CD14-positive monocyte (primary cell): Measurements from ENCODE around the gene FBXW10. TPM values are rescaled to one million over a fixed set of nuclear protein-coding genes. Genes with fewer than 3 reads are reported as not detected.
"Not testable (repeated sequence)": the region's sequence is repeated elsewhere in the genome, so short reads cannot be mapped to it uniquely, and the experiment has no call there.

Source experiments
- DNase-seq, 3 donors: peaks; one replicate each; pipeline ENCODE4 v3.0.0-alpha.2; 2011 to 2022
- H2AFZ ChIP-seq: 2 replicates; pipeline ENCODE4 v1.6.0; 2012; ENCODE audit warnings: mild to moderate bottlenecking, low read depth, low read length, inconsistent platforms; ENCODE audit not compliant: insufficient read depth, poor library complexity, severe bottlenecking
- H3K27ac ChIP-seq, 2 donors: 1 replicate in 1 of 2; 2 replicates in 1 of 2; pipeline ENCODE4 v1.5.1; 2012 to 2013; ENCODE audit warnings: low read length in 2 of 2, control low read depth in 1 of 2, inconsistent platforms in 1 of 2, low read depth in 1 of 2, mild to moderate bottlenecking in 1 of 2
- H3K27me3 ChIP-seq, 2 donors: one replicate each; pipeline versions ENCODE4 v1.6.0 to v1.6.1; 2011 to 2013; ENCODE audit warnings: low read length in 2 of 2; ENCODE audit not compliant: control insufficient read depth in 2 of 2, insufficient read depth in 2 of 2
- H3K36me3 ChIP-seq, 2 donors: replicated peaks in 1 of 2; 1 replicate in 1 of 2; 2 replicates in 1 of 2; pipeline versions ENCODE4 v1.5.1 to v1.6.1; 2012 to 2013; ENCODE audit warnings: low read length in 2 of 2, control low read depth in 1 of 2, inconsistent platforms in 1 of 2, mild to moderate bottlenecking in 1 of 2; ENCODE audit not compliant: insufficient read depth in 2 of 2, control insufficient read depth in 1 of 2
- H3K4me1 ChIP-seq, 2 donors: 1 replicate in 1 of 2; 2 replicates in 1 of 2; pipeline versions ENCODE4 v1.5.1 to v1.6.1; 2012 to 2013; ENCODE audit warnings: low read length in 2 of 2, control low read depth in 1 of 2, inconsistent platforms in 1 of 2, mild to moderate bottlenecking in 1 of 2, moderate library complexity in 1 of 2; ENCODE audit not compliant: insufficient read depth in 2 of 2, control insufficient read depth in 1 of 2
- H3K4me2 ChIP-seq: replicated peaks from 2 replicates; pipeline ENCODE3; 2012; ENCODE audit warnings: low read length, moderate library complexity, mild to moderate bottlenecking; ENCODE audit not compliant: poor library complexity, severe bottlenecking; ENCODE audit errors: extremely low read depth
- H3K4me3 ChIP-seq, 3 experiments: fragments of 200-600 bp in 1 of 3; sonication (generic) in 1 of 3; replicated peaks in 1 of 3; 1 replicate in 2 of 3; 2 replicates in 1 of 3; pipeline ENCODE4 v1.5.1; 2011 to 2013; ENCODE audit warnings: low read length in 3 of 3, mild to moderate bottlenecking in 3 of 3, control low read depth in 2 of 3, low read depth in 2 of 3, inconsistent platforms in 1 of 3, moderate library complexity in 1 of 3
- H3K79me2 ChIP-seq: 2 replicates; pipeline ENCODE4 v1.6.0; 2012; ENCODE audit warnings: mild to moderate bottlenecking, control low read depth, inconsistent platforms, low read length, moderate library complexity; ENCODE audit not compliant: insufficient read depth
- H3K9ac ChIP-seq: 2 replicates; pipeline ENCODE4 v1.6.0; 2017; ENCODE audit warnings: low read length, mild to moderate bottlenecking; ENCODE audit not compliant: insufficient read depth, poor library complexity, severe bottlenecking
- H3K9me3 ChIP-seq, 2 donors: replicated peaks in 1 of 2; 1 replicate in 1 of 2; 2 replicates in 1 of 2; pipeline versions ENCODE4 v1.5.1 to v1.6.1; 2012 to 2013; ENCODE audit warnings: low read length in 2 of 2, control low read depth in 1 of 2; ENCODE audit not compliant: control insufficient read depth in 1 of 2, insufficient read depth in 1 of 2
- H4K20me1 ChIP-seq: 2 replicates; pipeline ENCODE4 v1.6.0; 2012; ENCODE audit warnings: mild to moderate bottlenecking, low read length, control low read depth, moderate library complexity; ENCODE audit not compliant: insufficient read depth
- H3K27ac Mint-ChIP-seq, 7 donors: one replicate each; pipeline ENCODE4 v1.8.0; 2020; ENCODE audit warnings: mild to moderate bottlenecking in 7 of 7, mixed read lengths in 7 of 7, moderate library complexity in 6 of 7, inconsistent platforms in 2 of 7
- H3K27me3 Mint-ChIP-seq, 3 donors: one replicate each; pipeline ENCODE4 v1.8.0; 2021 to 2022; ENCODE audit warnings: low read depth in 3 of 3, mild to moderate bottlenecking in 3 of 3, mixed read lengths in 3 of 3, moderate library complexity in 3 of 3, inconsistent platforms in 1 of 3
- H3K36me3 Mint-ChIP-seq, 2 donors: one replicate each; pipeline ENCODE4 v1.8.0; 2020; ENCODE audit warnings: mixed read lengths in 2 of 2, inconsistent platforms in 1 of 2, mild to moderate bottlenecking in 1 of 2
- H3K4me1 Mint-ChIP-seq: one replicate; pipeline ENCODE4 v1.8.0; 2020; ENCODE audit warnings: mild to moderate bottlenecking, mixed read lengths
- H3K4me3 Mint-ChIP-seq, 2 donors: one replicate each; pipeline ENCODE4 v1.8.0; 2020; ENCODE audit warnings: mild to moderate bottlenecking in 2 of 2, mixed read lengths in 2 of 2, moderate library complexity in 1 of 2
- H3K9me3 Mint-ChIP-seq, 7 donors: one replicate each; pipeline ENCODE4 v1.8.0; 2020 to 2022; ENCODE audit warnings: mixed read lengths in 7 of 7, mild to moderate bottlenecking in 6 of 7, moderate library complexity in 6 of 7, inconsistent platforms in 2 of 7
- WGBS: methylation state at CpG from one replicate; pipeline ENCODE4 v1.1.5; 2013; ENCODE audit warnings: missing lambda C conversion rate; ENCODE audit not compliant: insufficient coverage; 5-methylcytosine and 5-hydroxymethylcytosine counted together
- intact Hi-C, 2 donors: fragments of 100-400 bp; cut with micrococcal nuclease; formaldehyde crosslinking; loops; one replicate each; pipeline versions ENCODE4 v1.15.0 to v1.15.1; 2023
- polyA plus RNA-seq, 3 donors: library from polyadenylated mRNA; depleted of rRNA in 1 of 3; unstranded in 2 of 3; stranded (reverse) in 1 of 3; fragments of 300-500 nt in 2 of 3; fragments of >200 nt in 1 of 3; fragmentation: Illumina TruSeq in 2 of 3; gene quantifications; 1 replicate in 2 of 3; 2 replicates in 1 of 3; pipeline ENCODE4 v1.2.3, GENCODE V29; 2012 to 2021

FBXW10 gene
- polyA plus RNA-seq, 3 donors: 0.03 TPM; not detected in 2

- H3K27me3 Mint-ChIP-seq, H3K4me1 ChIP-seq, H3K4me3 ChIP-seq, H3K9me3 ChIP-seq, H3K36me3 ChIP-seq, H3K4me2 ChIP-seq, H4K20me1 ChIP-seq, intact Hi-C loops, H3K4me1 Mint-ChIP-seq, H3K36me3 Mint-ChIP-seq, H2AFZ ChIP-seq, H3K9ac ChIP-seq, H3K9me3 Mint-ChIP-seq, DNase-seq, H3K27ac Mint-ChIP-seq, H3K4me3 Mint-ChIP-seq, H3K27ac ChIP-seq, H3K27me3 ChIP-seq, H3K79me2 ChIP-seq: not testable (repeated sequence)
- WGBS: no CpG with 5 or more reads among the region's 3 CpGs
These were observed 2.7 kb downstream of the FBXW10 start for GRCh38 chr17:18746551-18746950.

- WGBS: no CpG with 5 or more reads among the region's 6 CpGs
- H3K9me3 Mint-ChIP-seq, H3K4me3 ChIP-seq, H3K79me2 ChIP-seq, DNase-seq, H3K36me3 Mint-ChIP-seq, H4K20me1 ChIP-seq, H3K27ac Mint-ChIP-seq, H3K36me3 ChIP-seq, intact Hi-C loops, H3K4me1 Mint-ChIP-seq, H3K9ac ChIP-seq, H3K27me3 ChIP-seq, H3K27me3 Mint-ChIP-seq, H3K4me2 ChIP-seq, H3K9me3 ChIP-seq, H3K27ac ChIP-seq, H3K4me3 Mint-ChIP-seq, H2AFZ ChIP-seq, H3K4me1 ChIP-seq: not testable (repeated sequence)
These were observed 3.6 kb downstream of the FBXW10 start for GRCh38 chr17:18747501-18747900.

GRCh38 chr17:18750242-18750641 is 6.4 kb downstream of the FBXW10 start:
- H3K4me3 ChIP-seq, H2AFZ ChIP-seq, H3K27ac Mint-ChIP-seq, H4K20me1 ChIP-seq, H3K4me3 Mint-ChIP-seq, DNase-seq, H3K4me2 ChIP-seq, H3K36me3 ChIP-seq, H3K9me3 ChIP-seq, H3K4me1 Mint-ChIP-seq, H3K4me1 ChIP-seq, H3K79me2 ChIP-seq, H3K9ac ChIP-seq, H3K9me3 Mint-ChIP-seq, H3K27me3 ChIP-seq, H3K27me3 Mint-ChIP-seq, H3K36me3 Mint-ChIP-seq, H3K27ac ChIP-seq, intact Hi-C loops: not testable (repeated sequence)
- WGBS: no CpG with 5 or more reads among the region's 1 CpG

GRCh38 chr17:18753829-18754409 is 10.1 kb downstream of the FBXW10 start:
- H3K4me2 ChIP-seq, H3K27me3 ChIP-seq, H3K79me2 ChIP-seq, H3K9ac ChIP-seq, H3K9me3 ChIP-seq, H3K4me3 ChIP-seq, H3K4me3 Mint-ChIP-seq, H3K36me3 ChIP-seq, H4K20me1 ChIP-seq, H3K27me3 Mint-ChIP-seq, intact Hi-C loops, H3K27ac ChIP-seq, H3K27ac Mint-ChIP-seq, DNase-seq, H3K4me1 Mint-ChIP-seq, H3K9me3 Mint-ChIP-seq, H2AFZ ChIP-seq, H3K4me1 ChIP-seq, H3K36me3 Mint-ChIP-seq: not testable (repeated sequence)
- 80% methylated on average over 2 of the region's 6 CpGs for WGBS
